Loucy (cell line): ENCODE data around the gene GSK3B.

ENCODE experiments used
- CTCF ChIP-seq: fragments of 200-600 bp; sonication (generic); conservative IDR thresholded peaks from 2 replicates; pipeline ENCODE4 v1.5.1; 2014; ENCODE audit warnings: mild to moderate bottlenecking, antibody characterized with exemption, low read length
- EZH2phosphoT487 ChIP-seq: fragments of 200-600 bp; IDR thresholded peaks from 2 replicates; pipeline ENCODE4 v1.6.1; 2018; ENCODE audit warnings: antibody characterized with exemption, mild to moderate bottlenecking, moderate library complexity, borderline replicate concordance

GRCh38 chr3:120103276-120103675, 9.0 kb upstream of the GSK3B start:
- TF ChIP-seq CTCF, result no peak
- TF ChIP-seq EZH2phosphoT487, result no peak
